Tibial artery (tissue), 4 donors: ENCODE results near the gene CEL.
"Not testable (repeated sequence)": the region's sequence is repeated elsewhere in the genome, so short reads cannot be mapped to it uniquely, and the experiment has no call there.

Experiments
- DNase-seq, 2 donors: peaks; one replicate each; pipeline ENCODE4 v3.0.0-alpha.2; 2019
- H3K27ac ChIP-seq, 2 donors: fragments of 200-600 bp; sonication (generic) in 1 of 2; 1 replicate in 1 of 2; 2 replicates in 1 of 2; pipeline ENCODE4 v1.5.1; 2018 to 2019; ENCODE audit warnings: mild to moderate bottlenecking in 1 of 2
- H3K27me3 ChIP-seq, 2 donors: fragments of 200-600 bp; sonication (generic) in 1 of 2; one replicate each; pipeline versions ENCODE4 v1.5.1 to v1.6.0; 2016 to 2019
- H3K36me3 ChIP-seq, 3 donors: fragments of 200-600 bp; sonication (generic) in 2 of 3; one replicate each; pipeline ENCODE4 v1.5.1; 2016 to 2019; ENCODE audit warnings: mild to moderate bottlenecking in 2 of 3
- H3K4me1 ChIP-seq, 4 donors: fragments of 200-600 bp; sonication (generic) in 2 of 4; 1 replicate in 3 of 4; 2 replicates in 1 of 4; pipeline ENCODE4 v1.5.1; 2016 to 2019
- H3K4me3 ChIP-seq, 2 donors: fragments of 200-600 bp; sonication (generic) in 1 of 2; 1 replicate in 1 of 2; 2 replicates in 1 of 2; pipeline ENCODE4 v1.5.1; 2018 to 2019; ENCODE audit warnings: mild to moderate bottlenecking in 2 of 2
- H3K9me3 ChIP-seq, 3 donors: fragments of 200-600 bp; sonication (generic) in 1 of 3; one replicate each; pipeline ENCODE4 v1.5.1; 2016 to 2019
- intact Hi-C: fragments of 100-400 bp; cut with DNase I; formaldehyde crosslinking; loops from one replicate; pipeline ENCODE4 v1.15.0; 2023; ENCODE audit warnings: low total_unique reads
- TF ChIP-seq, protein P1 (sequence below), 2 experiments: fragments of 200-600 bp in 1 of 2; fragments of 450-650 bp in 1 of 2; IDR thresholded peaks; one replicate each; pipeline ENCODE4 v1.5.1; 2017 to 2019; ENCODE audit warnings: antibody characterized with exemption in 2 of 2, mild to moderate bottlenecking in 1 of 2, moderate library complexity in 1 of 2

CEL gene

DNA sequence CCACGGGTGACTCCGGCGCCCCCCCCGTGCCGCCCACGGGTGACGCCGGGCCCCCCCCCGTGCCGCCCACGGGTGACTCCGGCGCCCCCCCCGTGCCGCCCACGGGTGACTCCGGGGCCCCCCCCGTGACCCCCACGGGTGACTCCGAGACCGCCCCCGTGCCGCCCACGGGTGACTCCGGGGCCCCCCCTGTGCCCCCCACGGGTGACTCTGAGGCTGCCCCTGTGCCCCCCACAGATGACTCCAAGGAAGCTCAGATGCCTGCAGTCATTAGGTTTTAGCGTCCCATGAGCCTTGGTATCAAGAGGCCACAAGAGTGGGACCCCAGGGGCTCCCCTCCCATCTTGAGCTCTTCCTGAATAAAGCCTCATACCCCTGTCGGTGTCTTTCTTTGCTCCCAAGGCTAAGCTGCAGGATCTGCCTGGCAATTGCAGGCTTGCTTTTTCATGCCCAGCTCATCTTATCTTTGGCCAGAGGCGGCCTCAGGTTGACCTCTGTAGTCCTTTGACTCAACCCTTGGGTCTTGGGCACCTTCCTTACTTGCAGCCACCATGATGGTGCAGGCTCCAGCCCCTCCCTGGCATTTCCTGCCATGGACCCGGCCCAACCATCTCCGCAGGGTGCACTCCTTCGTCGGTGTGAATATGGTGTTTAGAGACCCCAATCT, 9.8 kb downstream of the CEL start:
- H3K4me3 ChIP-seq: no peak overlapping the region
- no peak overlapping the region for H3K27ac ChIP-seq
- H3K36me3 ChIP-seq: peaks cover 0 to 19% (median 3%) of the 10 kb centered on the region in 3 donors
- TF ChIP-seq, protein P1, sequence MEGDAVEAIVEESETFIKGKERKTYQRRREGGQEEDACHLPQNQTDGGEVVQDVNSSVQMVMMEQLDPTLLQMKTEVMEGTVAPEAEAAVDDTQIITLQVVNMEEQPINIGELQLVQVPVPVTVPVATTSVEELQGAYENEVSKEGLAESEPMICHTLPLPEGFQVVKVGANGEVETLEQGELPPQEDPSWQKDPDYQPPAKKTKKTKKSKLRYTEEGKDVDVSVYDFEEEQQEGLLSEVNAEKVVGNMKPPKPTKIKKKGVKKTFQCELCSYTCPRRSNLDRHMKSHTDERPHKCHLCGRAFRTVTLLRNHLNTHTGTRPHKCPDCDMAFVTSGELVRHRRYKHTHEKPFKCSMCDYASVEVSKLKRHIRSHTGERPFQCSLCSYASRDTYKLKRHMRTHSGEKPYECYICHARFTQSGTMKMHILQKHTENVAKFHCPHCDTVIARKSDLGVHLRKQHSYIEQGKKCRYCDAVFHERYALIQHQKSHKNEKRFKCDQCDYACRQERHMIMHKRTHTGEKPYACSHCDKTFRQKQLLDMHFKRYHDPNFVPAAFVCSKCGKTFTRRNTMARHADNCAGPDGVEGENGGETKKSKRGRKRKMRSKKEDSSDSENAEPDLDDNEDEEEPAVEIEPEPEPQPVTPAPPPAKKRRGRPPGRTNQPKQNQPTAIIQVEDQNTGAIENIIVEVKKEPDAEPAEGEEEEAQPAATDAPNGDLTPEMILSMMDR (IDR thresholded peaks at IDR 0.05): no peak
- peaks cover 0 to 11% (median 2%) of the 10 kb centered on the region in 4 donors for H3K4me1 ChIP-seq
- no peak for DNase-seq
- intact Hi-C loops: no loop called here
- H3K27me3 ChIP-seq: no peaks in the 10 kb centered on the region
- no peaks in the 10 kb centered on the region for H3K9me3 ChIP-seq

DNA sequence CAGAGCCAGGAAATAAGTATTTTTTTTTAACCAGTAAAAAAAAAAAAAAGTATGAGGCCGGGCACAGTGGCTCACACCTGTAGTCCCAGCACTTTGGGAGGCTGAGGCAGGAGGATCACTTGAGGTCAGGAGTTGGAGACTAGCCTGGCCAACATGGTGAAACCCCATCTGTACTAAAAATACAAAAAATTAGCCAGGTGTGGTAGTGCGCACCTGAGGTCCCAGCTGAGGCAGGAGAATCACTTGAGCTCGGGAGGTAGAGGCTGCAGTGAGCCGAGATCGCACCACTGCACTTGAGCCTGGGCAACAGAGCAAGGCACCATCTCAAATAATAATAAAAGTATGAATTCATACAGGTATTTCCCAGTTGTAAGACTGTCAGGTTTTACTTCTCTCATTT, 10.4 kb downstream of the CEL start:
- DNase-seq, H3K9me3 ChIP-seq, H3K27me3 ChIP-seq, H3K27ac ChIP-seq, H3K4me3 ChIP-seq, intact Hi-C loops: not testable (repeated sequence)
- Histone ChIP-seq H3K36me3 (peaks cover 0 to 14% (median 3%) of the 10 kb centered on the region in 3 donors), H3K4me1 (peaks cover 0 to 11% (median 2%) of the 10 kb centered on the region in 4 donors)

DNA sequence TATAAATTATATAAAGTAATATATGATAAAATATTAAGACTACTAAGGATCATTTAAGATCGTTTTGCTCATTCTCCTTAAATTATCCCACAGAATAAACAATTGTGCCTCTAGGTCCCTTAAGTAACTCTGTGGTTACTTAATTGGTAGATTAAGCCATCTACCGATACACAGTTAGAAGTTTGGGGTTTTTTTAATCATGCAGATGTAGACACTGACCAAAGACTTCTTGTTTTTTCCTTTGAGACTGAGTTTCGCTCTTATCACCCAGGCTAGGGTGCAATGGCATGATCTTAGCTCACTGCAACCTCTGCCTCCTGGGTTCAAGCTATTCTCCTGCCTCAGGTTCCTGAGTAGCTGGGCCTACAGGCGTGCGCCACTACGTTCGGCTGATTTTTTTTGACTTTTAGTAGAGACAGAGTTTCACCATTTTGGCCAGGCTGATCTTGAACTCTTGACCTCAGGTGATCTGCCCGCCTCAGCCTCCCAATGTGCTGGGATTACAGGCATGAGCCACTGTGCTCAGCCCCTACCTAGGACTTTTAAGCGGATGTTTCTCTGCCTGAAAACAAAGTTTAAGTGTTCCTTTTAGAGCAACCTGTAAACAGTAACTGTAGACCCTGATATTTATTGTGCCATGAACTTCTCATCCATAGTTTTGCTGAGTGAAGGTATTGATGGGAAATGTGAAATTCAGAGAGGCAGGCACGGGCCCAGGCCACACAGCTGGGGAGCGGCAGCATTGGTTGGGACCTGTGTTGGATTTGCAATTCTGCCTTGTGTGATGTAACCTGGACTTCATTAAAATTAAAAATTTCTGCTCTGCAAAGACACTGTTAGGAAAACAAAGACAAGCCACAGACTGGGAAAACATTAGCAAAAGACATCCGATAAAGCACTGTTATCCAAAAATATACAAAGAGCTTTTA, 11.6 kb downstream of the CEL start:
- H3K27ac ChIP-seq: no peak overlapping the region
- intact Hi-C loops: no loop called here
- no peaks in the 10 kb centered on the region for H3K27me3 ChIP-seq
- no peak for DNase-seq
- H3K9me3 ChIP-seq: no peaks in the 10 kb centered on the region
- peaks cover 0 to 8% (median 3%) of the 10 kb centered on the region in 3 donors for H3K36me3 ChIP-seq
- H3K4me3 ChIP-seq: no peak overlapping the region
- TF ChIP-seq, protein P1 (IDR thresholded peaks at IDR 0.05): no peak
- peaks cover 0 to 11% (median 2%) of the 10 kb centered on the region in 4 donors for H3K4me1 ChIP-seq

DNA sequence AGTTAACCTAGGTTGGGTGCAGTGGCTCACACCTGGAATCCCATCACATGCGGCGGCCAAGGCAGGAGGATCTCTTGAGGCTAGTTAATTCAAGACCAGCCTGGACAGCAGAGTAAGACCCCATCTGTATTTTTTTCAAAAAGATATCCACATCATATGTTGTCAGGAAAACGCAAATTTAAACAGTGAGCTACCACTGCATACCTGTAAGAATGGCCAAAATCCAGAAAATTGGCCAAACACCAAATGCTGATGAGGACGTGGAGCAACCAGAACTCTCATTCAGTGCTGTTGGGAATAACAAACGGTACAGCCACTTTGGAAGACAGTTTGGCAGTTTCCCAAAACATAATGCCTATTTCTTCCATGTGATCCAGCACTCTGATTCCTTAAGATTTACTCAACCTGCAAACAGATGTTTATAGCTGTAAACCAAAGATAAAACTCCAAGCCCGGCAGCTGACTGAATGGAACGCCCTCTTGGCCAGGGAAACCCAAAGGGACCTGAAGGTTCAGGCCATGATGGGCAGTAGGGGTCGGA, 12.4 kb downstream of the CEL start:
- no peaks in the 10 kb centered on the region for H3K27me3 ChIP-seq
- no peak overlapping the region for H3K27ac ChIP-seq
- H3K4me1 ChIP-seq: peaks cover 0 to 11% (median 2%) of the 10 kb centered on the region in 4 donors
- no peak overlapping the region for H3K4me3 ChIP-seq
- no peak for DNase-seq
- TF ChIP-seq, protein P1 (IDR thresholded peaks at IDR 0.05): no peak
- no peaks in the 10 kb centered on the region for H3K9me3 ChIP-seq
- H3K36me3 ChIP-seq: peaks cover 0 to 8% (median 3%) of the 10 kb centered on the region in 3 donors
- intact Hi-C loops: no loop called here

DNA sequence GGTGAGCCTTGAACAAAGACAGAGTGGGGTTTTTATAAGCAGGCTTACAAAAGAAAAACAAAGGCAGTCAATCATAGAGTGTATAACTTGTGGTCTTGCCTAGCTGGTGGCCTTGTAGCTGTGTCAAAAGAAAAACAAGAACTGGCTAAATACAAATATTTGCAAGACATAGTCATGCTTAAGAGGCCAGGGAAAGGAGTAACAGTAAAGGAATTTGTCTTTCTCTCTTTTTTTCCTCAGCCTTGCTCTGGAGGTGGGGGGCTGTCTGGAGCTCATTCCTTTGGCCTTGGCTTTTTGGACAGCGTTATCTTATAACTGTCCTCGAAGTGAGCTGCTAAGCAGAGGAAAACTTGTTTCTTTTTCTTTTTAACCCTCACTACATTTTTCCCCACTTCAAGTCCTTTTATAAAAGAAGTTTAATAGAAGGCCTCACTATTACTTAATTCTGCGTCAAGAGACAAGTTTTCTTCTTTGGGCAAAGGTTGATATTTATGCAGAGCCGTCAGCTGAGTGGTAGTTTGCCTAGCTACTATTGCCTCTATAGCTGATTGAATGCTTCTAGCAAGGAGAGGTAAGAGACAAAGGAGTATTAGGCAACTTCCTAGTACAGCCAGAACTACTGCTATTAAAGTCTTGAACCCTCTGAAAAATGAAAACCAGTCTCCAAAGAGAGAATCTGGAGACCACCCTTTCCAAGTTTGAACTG, 14.3 kb downstream of the CEL start:
- Histone ChIP-seq H3K4me1 (peaks cover 0 to 11% (median 2%) of the 10 kb centered on the region in 4 donors), H3K27me3 (no peaks in the 10 kb centered on the region), H3K36me3 (peaks cover 0 to under 1% (median 0%) of the 10 kb centered on the region in 3 donors), H3K4me3 (no peak overlapping the region), H3K9me3 (no peaks in the 10 kb centered on the region), H3K27ac (no peak overlapping the region)
- TF ChIP-seq, protein P1 (IDR thresholded peaks at IDR 0.05): no peak
- intact Hi-C loops: no loop called here
- no peak for DNase-seq
